ENCODE results near the gene TIMM9.

- TF ChIP-seq, protein P1, sequence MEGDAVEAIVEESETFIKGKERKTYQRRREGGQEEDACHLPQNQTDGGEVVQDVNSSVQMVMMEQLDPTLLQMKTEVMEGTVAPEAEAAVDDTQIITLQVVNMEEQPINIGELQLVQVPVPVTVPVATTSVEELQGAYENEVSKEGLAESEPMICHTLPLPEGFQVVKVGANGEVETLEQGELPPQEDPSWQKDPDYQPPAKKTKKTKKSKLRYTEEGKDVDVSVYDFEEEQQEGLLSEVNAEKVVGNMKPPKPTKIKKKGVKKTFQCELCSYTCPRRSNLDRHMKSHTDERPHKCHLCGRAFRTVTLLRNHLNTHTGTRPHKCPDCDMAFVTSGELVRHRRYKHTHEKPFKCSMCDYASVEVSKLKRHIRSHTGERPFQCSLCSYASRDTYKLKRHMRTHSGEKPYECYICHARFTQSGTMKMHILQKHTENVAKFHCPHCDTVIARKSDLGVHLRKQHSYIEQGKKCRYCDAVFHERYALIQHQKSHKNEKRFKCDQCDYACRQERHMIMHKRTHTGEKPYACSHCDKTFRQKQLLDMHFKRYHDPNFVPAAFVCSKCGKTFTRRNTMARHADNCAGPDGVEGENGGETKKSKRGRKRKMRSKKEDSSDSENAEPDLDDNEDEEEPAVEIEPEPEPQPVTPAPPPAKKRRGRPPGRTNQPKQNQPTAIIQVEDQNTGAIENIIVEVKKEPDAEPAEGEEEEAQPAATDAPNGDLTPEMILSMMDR (IDR thresholded peaks at IDR 0.05), result no peak
- TF ChIP-seq POLR2A (IDR thresholded peaks at IDR 0.05) (no peak), EP300 (IDR thresholded peaks at IDR 0.05) (no peak)
Measured at GRCh38 chr14:58376791-58377190, 50.5 kb downstream of the TIMM9 start.
